CD8-positive, alpha-beta memory T cell (primary cell): Measurements from ENCODE around the gene CCDC9. TPM values are rescaled to one million over a fixed set of nuclear protein-coding genes. Genes with fewer than 3 reads are reported as not detected.

Experiments used
- CTCF ChIA-PET: fragments of 350-600 bp; sonication (Branson Sonifier 250); formaldehyde crosslinking; loops from one replicate; lab custom pipeline; 2021; ENCODE audit warnings: antibody characterized with exemption; lab: Charles Lee
- POLR2A ChIA-PET: fragments of 350-600 bp; sonication (Branson Sonifier 250); formaldehyde crosslinking; loops from one replicate; lab custom pipeline; 2021; ENCODE audit warnings: antibody characterized with exemption; lab: Charles Lee
- DNase-seq, 5 donors: peaks; one replicate each; pipeline versions ENCODE4 v3.0.0 to v3.0.0-alpha.2; 2020 to 2022; ENCODE audit warnings: mixed read lengths in 1 of 5
- H3K27ac ChIP-seq: one replicate; pipeline ENCODE4 v1.7.0; 2013; ENCODE audit warnings: low read depth, mild to moderate bottlenecking, low read length, moderate library complexity
- H3K27me3 ChIP-seq: 2 replicates; pipeline ENCODE4 v1.7.0; 2013; ENCODE audit warnings: low read length, mild to moderate bottlenecking; ENCODE audit not compliant: insufficient read depth, poor library complexity, severe bottlenecking
- H3K36me3 ChIP-seq: 2 replicates; pipeline ENCODE4 v1.7.0; 2013; ENCODE audit warnings: mild to moderate bottlenecking, low read length, moderate library complexity; ENCODE audit not compliant: insufficient read depth
- H3K4me1 ChIP-seq: 2 replicates; pipeline ENCODE4 v1.7.0; 2013; ENCODE audit warnings: mild to moderate bottlenecking, low read length, moderate library complexity; ENCODE audit not compliant: insufficient read depth
- H3K4me3 ChIP-seq: 2 replicates; pipeline ENCODE4 v1.7.0; 2013; ENCODE audit warnings: mild to moderate bottlenecking, low read length
- H3K9me3 ChIP-seq: 2 replicates; pipeline ENCODE4 v1.7.0; 2013; ENCODE audit warnings: mild to moderate bottlenecking, low read length
- H3K27ac Mint-ChIP-seq, 8 donors: one replicate each; pipeline ENCODE4 v1.8.0; 2020 to 2021; ENCODE audit warnings: mixed read lengths in 8 of 8, mild to moderate bottlenecking in 6 of 8, inconsistent platforms in 3 of 8, moderate library complexity in 3 of 8
- H3K27me3 Mint-ChIP-seq, 2 donors: one replicate each; pipeline ENCODE4 v1.8.0; 2020 to 2021; ENCODE audit warnings: mixed read lengths in 2 of 2, mild to moderate bottlenecking in 1 of 2, moderate library complexity in 1 of 2
- H3K36me3 Mint-ChIP-seq, 3 donors: one replicate each; pipeline ENCODE4 v1.8.0; 2020 to 2021; ENCODE audit warnings: mixed read lengths in 3 of 3, inconsistent platforms in 1 of 3, mild to moderate bottlenecking in 1 of 3
- H3K4me1 Mint-ChIP-seq, 3 donors: one replicate each; pipeline ENCODE4 v1.8.0; 2020 to 2021; ENCODE audit warnings: mixed read lengths in 3 of 3, inconsistent platforms in 1 of 3, mild to moderate bottlenecking in 1 of 3
- H3K4me3 Mint-ChIP-seq, 7 donors: one replicate each; pipeline ENCODE4 v1.8.0; 2020 to 2021; ENCODE audit warnings: mixed read lengths in 7 of 7, mild to moderate bottlenecking in 6 of 7, moderate library complexity in 4 of 7, inconsistent platforms in 2 of 7
- H3K9me3 Mint-ChIP-seq, 5 donors: one replicate each; pipeline ENCODE4 v1.8.0; 2020 to 2022; ENCODE audit warnings: mixed read lengths in 5 of 5, mild to moderate bottlenecking in 3 of 5, moderate library complexity in 2 of 5, inconsistent platforms in 1 of 5
- polyA plus RNA-seq: library from polyadenylated mRNA; unstranded; fragments of 300-500 nt; fragmentation: Illumina TruSeq; gene quantifications from one replicate; pipeline ENCODE4 v1.2.3, GENCODE V29; 2021
- total RNA-seq, 2 experiments: library from RNA; stranded (reverse); gene quantifications; one replicate each; pipeline ENCODE4 v1.2.3, GENCODE V29; 2021

Gene CCDC9
- total and polyA plus RNA-seq, 3 experiments from 2014 or later, result 9.4 to 23.1 (median 20.4) TPM

DNA sequence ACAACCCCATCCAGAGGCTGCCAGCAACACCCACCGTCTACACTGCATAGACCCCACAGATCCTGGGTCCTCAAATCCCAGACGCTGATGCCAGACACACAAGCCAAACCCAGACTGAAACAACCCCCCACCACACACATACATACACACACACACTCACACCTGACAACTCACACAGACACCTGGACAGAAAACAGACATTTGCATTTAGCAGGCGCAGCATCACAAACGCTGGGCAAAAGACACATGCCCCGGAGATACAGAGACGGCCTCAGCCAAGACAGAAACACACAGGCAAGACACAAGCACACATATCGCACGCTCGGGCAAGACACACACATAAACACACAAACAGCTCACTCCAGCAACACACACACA, 26.7 kb upstream of the CCDC9 start:
- peaks cover 51% of the 10 kb centered on the region for H3K4me1 ChIP-seq
- peak overlapping the region; percentile 80 for H3K4me3 ChIP-seq
- no peak for DNase-seq
- Mint-ChIP-seq H3K27ac (no peak overlapping the region), H3K9me3 (no peaks in the 10 kb centered on the region), H3K36me3 (peaks cover 0 to 5% (median 0%) of the 10 kb centered on the region in 3 donors), H3K27me3 (no peaks in the 10 kb centered on the region), H3K4me3 (no peak overlapping the region), H3K4me1 (peaks cover 24 to 37% (median 32%) of the 10 kb centered on the region in 3 donors)
- no peaks in the 10 kb centered on the region for H3K27me3 ChIP-seq
- no peaks in the 10 kb centered on the region for H3K9me3 ChIP-seq
- no peaks in the 10 kb centered on the region for H3K36me3 ChIP-seq
- POLR2A ChIA-PET, result interaction anchor here (1.3 to 1.9 kb wide), 2 partner anchors 14 to 44 kb away, joined by 3 to 12 read pairs; no protein-coding TSS in a partner anchor
- peak overlapping the region; percentile 84 for H3K27ac ChIP-seq
- CTCF ChIA-PET, result interaction anchor here (1.0 to 2.1 kb wide), 2 partner anchors 9 to 14 kb away, joined by 3 to 9 read pairs; no protein-coding TSS in a partner anchor

DNA sequence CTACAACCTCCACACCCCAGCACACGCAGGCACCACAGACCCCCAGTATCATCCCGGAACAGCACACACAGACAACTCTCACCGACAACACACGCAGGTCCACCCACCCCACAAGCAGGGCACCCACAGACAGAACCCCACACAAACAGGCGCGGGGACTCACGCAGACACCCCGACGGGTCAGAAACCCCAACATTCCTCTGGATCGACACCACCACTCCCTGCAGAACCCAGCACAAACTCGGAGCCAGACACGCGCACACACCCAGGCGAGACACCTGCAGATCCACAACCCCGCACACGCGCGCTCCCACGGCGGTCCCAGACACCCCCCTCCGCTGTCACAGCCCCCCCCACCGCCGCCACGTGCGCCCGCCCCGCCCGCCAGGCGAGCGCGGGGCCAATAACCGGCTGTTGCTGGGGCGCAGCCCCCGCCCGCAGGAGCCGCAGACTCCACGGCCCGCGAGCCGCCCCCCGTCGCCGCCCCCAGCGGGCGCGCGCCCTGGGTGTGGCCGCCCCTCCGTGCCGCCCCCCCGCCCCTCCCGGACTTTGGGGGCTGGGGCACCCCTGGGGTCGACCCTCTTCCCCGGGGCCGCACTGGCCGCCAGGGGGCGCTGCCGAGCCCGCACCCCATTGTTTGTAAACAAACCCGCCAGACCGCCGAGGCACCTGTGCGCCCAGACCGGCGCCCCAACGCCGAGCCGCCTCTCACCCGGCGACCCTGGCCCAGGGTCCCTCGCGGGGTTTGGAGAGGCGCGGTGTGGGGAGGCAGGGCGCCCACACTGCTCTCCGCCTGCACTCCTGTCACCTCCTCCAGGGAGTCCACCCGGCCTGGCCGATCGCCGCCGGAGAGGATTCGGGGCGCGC, 26.0 kb upstream of the CCDC9 start:
- Histone ChIP-seq H3K4me1 (peaks cover 51% of the 10 kb centered on the region), H3K27me3 (no peaks in the 10 kb centered on the region), H3K4me3 (peak overlapping the region; percentile 80), H3K36me3 (no peaks in the 10 kb centered on the region), H3K9me3 (no peaks in the 10 kb centered on the region), H3K27ac (peak overlapping the region; percentile 84)
- Mint-ChIP-seq H3K27me3 (no peaks in the 10 kb centered on the region), H3K36me3 (peaks cover 0 to 4% (median 0%) of the 10 kb centered on the region in 3 donors), H3K27ac (peak overlapping the region in 3 of 8 donors; percentile 35 to 69 (median 62)), H3K4me1 (peaks cover 24 to 37% (median 31%) of the 10 kb centered on the region in 3 donors), H3K4me3 (peak overlapping the region in 6 of 7 donors; percentile 43 to 84 (median 64)), H3K9me3 (no peaks in the 10 kb centered on the region)
- ChIA-PET POLR2A (interaction anchor here (1.3 kb wide), 1 partner anchor 44 kb away, joined by 3 read pairs; no protein-coding TSS in a partner anchor), CTCF (interaction anchor here (1.0 to 2.1 kb wide), 2 partner anchors 9 to 14 kb away, joined by 3 to 9 read pairs; no protein-coding TSS in a partner anchor)
- peak; percentile 84 to 90 (median 87) for DNase-seq

GRCh38 chr19:47230921-47231214, 25.5 kb upstream of the CCDC9 start, which contains the start of gene BBC3:
BBC3 (minus strand) TSS chr19:47231199; CDS start chr19:47228431, 2,768 bp downstream.
- Mint-ChIP-seq H3K4me3 (peak within 1 kb of the TSS; percentile 81 to 88 (median 85)), H3K27me3 (no peaks in the 10 kb centered on the region), H3K27ac (peak within 1 kb of the TSS; percentile 85 to 97 (median 92)), H3K9me3 (no peaks in the 10 kb centered on the region), H3K4me1 (peaks cover 18 to 32% (median 26%) of the 10 kb centered on the region in 3 donors), H3K36me3 (no peaks in the 10 kb centered on the region)
- CTCF ChIA-PET, result no interaction called here
- Histone ChIP-seq H3K4me1 (peaks cover 47% of the 10 kb centered on the region), H3K36me3 (no peaks in the 10 kb centered on the region), H3K4me3 (peak within 1 kb of the TSS; percentile 80), H3K9me3 (no peaks in the 10 kb centered on the region), H3K27me3 (no peaks in the 10 kb centered on the region), H3K27ac (peak within 1 kb of the TSS; percentile 84)
- DNase-seq, result no peak
- POLR2A ChIA-PET, result no interaction called here

- H3K36me3 Mint-ChIP-seq, result no peaks in the 10 kb centered on the region
- peak; percentile 84 to 96 (median 94) for DNase-seq
- H3K4me1 ChIP-seq, result peaks cover 46% of the 10 kb centered on the region
- peaks cover 18 to 32% (median 26%) of the 10 kb centered on the region in 3 donors for H3K4me1 Mint-ChIP-seq
- ChIA-PET CTCF (interaction anchor here (2.3 to 4.8 kb wide), 2 partner anchors 13 to 16 kb away, joined by 15 to 35 read pairs; no protein-coding TSS in a partner anchor), POLR2A (interaction anchor here (0.7 to 1.9 kb wide), 3 partner anchors 9 to 21 kb away, joined by 3 to 8 read pairs (median 5); no protein-coding TSS in a partner anchor)
- H3K27ac ChIP-seq, result peak overlapping the region; percentile 84
- H3K9me3 Mint-ChIP-seq, result no peaks in the 10 kb centered on the region
- H3K36me3 ChIP-seq, result no peaks in the 10 kb centered on the region
- H3K27ac Mint-ChIP-seq, result peak overlapping the region; percentile 85 to 97 (median 92)
- H3K4me3 ChIP-seq, result peak overlapping the region; percentile 78
- no peaks in the 10 kb centered on the region for H3K27me3 Mint-ChIP-seq
- H3K4me3 Mint-ChIP-seq, result peak overlapping the region; percentile 81 to 88 (median 85)
- H3K27me3 ChIP-seq, result no peaks in the 10 kb centered on the region
- no peaks in the 10 kb centered on the region for H3K9me3 ChIP-seq
These were observed 24.9 kb upstream of the CCDC9 start for GRCh38 chr19:47231215-47232054.

- Histone ChIP-seq H3K4me3 (no peak overlapping the region), H3K27me3 (no peaks in the 10 kb centered on the region), H3K4me1 (peaks cover 34% of the 10 kb centered on the region), H3K36me3 (no peaks in the 10 kb centered on the region), H3K9me3 (no peaks in the 10 kb centered on the region), H3K27ac (no peak overlapping the region)
- H3K27ac Mint-ChIP-seq, result peak overlapping the region; percentile 84 to 97 (median 90)
- ChIA-PET POLR2A (interaction anchor here (0.6 to 1.9 kb wide), 4 partner anchors 8 to 51 kb away, joined by 3 to 8 read pairs (median 5); no protein-coding TSS in a partner anchor), CTCF (interaction anchor here (0.9 to 4.8 kb wide), 3 partner anchors 12 to 22 kb away, joined by 4 to 35 read pairs (median 15); no protein-coding TSS in a partner anchor)
- H3K4me3 Mint-ChIP-seq, result peak overlapping the region; percentile 54 to 88 (median 85)
- H3K9me3 Mint-ChIP-seq, result no peaks in the 10 kb centered on the region
- H3K4me1 Mint-ChIP-seq, result peaks cover 17 to 20% (median 18%) of the 10 kb centered on the region in 3 donors
- no peaks in the 10 kb centered on the region for H3K27me3 Mint-ChIP-seq
- no peaks in the 10 kb centered on the region for H3K36me3 Mint-ChIP-seq
- no peak for DNase-seq
These were observed 23.7 kb upstream of the CCDC9 start for GRCh38 chr19:47232422-47233211.

DNA sequence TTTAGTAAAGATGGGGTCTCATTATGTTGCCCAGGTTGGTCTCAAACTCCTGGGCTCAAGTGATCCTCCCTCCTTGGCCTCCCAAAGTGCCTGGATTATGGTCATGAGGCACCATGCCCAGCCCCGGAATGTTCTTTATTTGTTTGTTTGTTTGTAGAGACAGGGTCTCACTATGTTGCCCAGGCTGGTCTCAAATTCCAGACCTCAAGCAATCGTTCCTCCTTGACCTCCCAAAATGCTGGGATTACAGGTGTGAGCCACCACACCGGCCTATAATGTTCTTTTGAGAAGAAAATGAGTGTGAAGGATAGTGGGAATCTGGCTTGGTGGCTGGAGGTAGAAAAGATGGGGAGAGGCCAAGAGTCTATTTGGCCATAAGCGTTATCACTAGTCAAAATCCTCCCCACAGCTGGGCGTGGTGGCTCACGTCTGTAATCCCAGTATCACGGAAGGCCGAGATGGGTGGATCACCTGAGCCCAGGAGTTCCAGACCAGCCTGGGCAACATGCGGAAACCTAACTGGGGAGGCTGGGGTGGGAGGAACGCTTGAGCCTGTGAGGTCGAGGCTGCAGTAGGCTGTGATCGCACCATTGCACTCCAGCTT, 20.2 kb upstream of the CCDC9 start:
- no peaks in the 10 kb centered on the region for H3K36me3 ChIP-seq
- Mint-ChIP-seq H3K36me3 (no peaks in the 10 kb centered on the region), H3K27ac (no peak overlapping the region), H3K27me3 (no peaks in the 10 kb centered on the region), H3K4me1 (peaks cover 25 to 38% (median 27%) of the 10 kb centered on the region in 3 donors), H3K9me3 (no peaks in the 10 kb centered on the region), H3K4me3 (peak overlapping the region in 1 of 7 donors; percentile 79)
- H3K9me3 ChIP-seq, result no peaks in the 10 kb centered on the region
- no peaks in the 10 kb centered on the region for H3K27me3 ChIP-seq
- DNase-seq, result no peak
- POLR2A ChIA-PET, result no interaction called here
- H3K4me1 ChIP-seq, result peaks cover 33% of the 10 kb centered on the region
- no peak overlapping the region for H3K27ac ChIP-seq
- CTCF ChIA-PET, result interaction anchor here (0.9 to 4.8 kb wide), 2 partner anchors 8 to 10 kb away, joined by 3 to 35 read pairs; no protein-coding TSS in a partner anchor
- H3K4me3 ChIP-seq, result no peak overlapping the region
